Measurements from ENCODE around the gene CEP70.
"Not testable (repeated sequence)": the region's sequence is repeated elsewhere in the genome, so short reads cannot be mapped to it uniquely, and the experiment has no call there.

CEP70 gene

DNA sequence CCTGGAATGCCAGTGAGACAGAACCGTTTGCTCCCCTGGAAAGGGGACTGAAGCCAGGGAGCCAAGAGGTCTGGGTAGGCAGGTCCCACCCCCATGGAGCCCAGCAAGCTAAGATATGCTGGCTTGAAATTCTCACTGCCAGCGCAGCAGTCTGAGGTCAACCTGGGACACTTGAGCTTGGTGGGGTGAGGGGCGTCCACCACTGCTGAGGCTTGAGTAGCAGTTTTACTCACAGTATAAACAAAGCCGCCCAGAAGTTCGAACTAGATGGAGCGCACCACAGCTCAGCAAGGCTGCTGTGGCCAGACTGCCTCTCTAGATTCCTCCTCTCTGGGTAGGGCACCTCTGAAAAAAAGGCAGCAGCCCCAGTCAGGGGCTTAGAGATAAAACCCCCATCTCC lies 33.6 kb downstream of the CEP70 start:
- Histone ChIP-seq H3K27ac (no peak overlapping the region), H3K4me3 (no peak overlapping the region), H3K4me1 (no peaks in the 10 kb centered on the region), H3K9me3 (peaks cover 4 to 31% (median 6%) of the 10 kb centered on the region in 3 donors), H3K27me3 (no peaks in the 10 kb centered on the region), H3K36me3 (peaks cover 13 to 40% (median 32%) of the 10 kb centered on the region in 3 donors)
- DNase-seq: no peak
- intact Hi-C loops (cut with DNase I; ENCODE audit: low total_unique reads): no loop called here
- TF ChIP-seq, protein P1, sequence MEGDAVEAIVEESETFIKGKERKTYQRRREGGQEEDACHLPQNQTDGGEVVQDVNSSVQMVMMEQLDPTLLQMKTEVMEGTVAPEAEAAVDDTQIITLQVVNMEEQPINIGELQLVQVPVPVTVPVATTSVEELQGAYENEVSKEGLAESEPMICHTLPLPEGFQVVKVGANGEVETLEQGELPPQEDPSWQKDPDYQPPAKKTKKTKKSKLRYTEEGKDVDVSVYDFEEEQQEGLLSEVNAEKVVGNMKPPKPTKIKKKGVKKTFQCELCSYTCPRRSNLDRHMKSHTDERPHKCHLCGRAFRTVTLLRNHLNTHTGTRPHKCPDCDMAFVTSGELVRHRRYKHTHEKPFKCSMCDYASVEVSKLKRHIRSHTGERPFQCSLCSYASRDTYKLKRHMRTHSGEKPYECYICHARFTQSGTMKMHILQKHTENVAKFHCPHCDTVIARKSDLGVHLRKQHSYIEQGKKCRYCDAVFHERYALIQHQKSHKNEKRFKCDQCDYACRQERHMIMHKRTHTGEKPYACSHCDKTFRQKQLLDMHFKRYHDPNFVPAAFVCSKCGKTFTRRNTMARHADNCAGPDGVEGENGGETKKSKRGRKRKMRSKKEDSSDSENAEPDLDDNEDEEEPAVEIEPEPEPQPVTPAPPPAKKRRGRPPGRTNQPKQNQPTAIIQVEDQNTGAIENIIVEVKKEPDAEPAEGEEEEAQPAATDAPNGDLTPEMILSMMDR (IDR thresholded peaks at IDR 0.05): no peak

DNA sequence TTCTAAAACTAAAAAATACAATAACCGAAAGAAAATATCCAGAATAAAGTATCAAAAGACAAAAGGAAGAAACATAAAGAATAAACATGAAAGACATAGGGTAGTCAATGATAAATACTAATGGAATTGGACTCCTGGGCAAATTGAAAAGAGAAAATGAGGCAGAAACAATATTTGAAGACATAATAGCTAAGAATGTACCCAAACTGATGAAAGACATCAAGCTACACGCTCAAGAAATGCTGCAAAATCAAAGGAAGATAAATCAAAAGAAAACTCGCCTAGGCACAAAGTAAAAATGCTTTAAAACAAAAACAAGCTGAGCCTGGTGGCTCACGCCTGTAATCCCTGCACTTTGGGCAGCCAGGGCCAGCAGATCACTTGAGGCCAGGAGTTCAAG lies 34.9 kb downstream of the CEP70 start:
- no peak overlapping the region for H3K4me3 ChIP-seq
- DNase-seq: no peak
- intact Hi-C loops (cut with DNase I; ENCODE audit: low total_unique reads): no loop called here
- no peak overlapping the region for H3K27ac ChIP-seq
- H3K36me3 ChIP-seq: peaks cover 13 to 40% (median 39%) of the 10 kb centered on the region in 3 donors
- TF ChIP-seq, protein P1 (IDR thresholded peaks at IDR 0.05): no peak
- no peaks in the 10 kb centered on the region for H3K27me3 ChIP-seq
- H3K9me3 ChIP-seq: peaks cover 4 to 31% (median 6%) of the 10 kb centered on the region in 3 donors
- H3K4me1 ChIP-seq: no peaks in the 10 kb centered on the region

DNA sequence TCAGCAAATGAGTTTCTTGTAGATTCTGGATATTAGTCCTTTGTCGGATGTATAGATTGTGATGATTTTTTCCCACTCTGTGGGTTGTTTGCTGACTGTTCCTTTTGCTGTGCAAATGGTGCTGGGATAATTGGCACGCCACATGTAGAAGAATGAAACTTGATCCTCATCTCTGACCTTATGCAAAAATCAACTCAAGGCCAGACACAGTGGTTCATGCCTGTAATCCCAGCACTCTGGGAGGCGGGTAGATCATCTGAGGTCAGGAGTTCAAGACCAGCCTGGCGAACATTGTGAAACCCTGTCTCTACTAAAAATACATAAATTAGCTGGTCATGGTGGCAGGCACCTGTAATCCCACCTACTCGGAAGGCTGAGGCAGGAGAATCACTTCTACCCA lies 39.3 kb downstream of the CEP70 start:
- peaks cover 17 to 37% (median 21%) of the 10 kb centered on the region in 3 donors for H3K36me3 ChIP-seq

DNA sequence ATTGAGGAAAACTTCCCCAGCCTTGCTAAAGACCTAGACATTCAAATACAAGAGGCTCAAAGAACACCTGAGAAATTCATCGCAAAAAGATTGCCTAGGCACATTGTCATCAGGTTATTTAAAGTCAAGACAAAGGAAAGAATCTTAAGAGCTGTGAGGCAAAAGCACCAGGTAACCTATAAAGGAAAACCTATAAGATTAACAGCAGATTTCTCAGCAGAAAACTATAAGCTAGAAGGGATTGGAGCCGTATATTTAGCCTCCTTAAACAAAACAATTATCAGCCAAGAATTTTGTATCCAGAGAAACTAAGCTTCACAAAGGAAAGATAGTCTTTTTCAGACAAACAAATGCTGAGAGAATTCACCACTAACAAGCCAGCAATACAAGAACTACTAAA lies 43.1 kb downstream of the CEP70 start:
- DNase-seq; H3K27me3 ChIP-seq; H3K4me3 ChIP-seq; H3K4me1 ChIP-seq; H3K27ac ChIP-seq; intact Hi-C loops (cut with DNase I; ENCODE audit: low total_unique reads): not testable (repeated sequence)
- peaks cover 0 to 35% (median 14%) of the 10 kb centered on the region in 3 donors for H3K9me3 ChIP-seq
- peaks cover 36 to 63% (median 55%) of the 10 kb centered on the region in 3 donors for H3K36me3 ChIP-seq

More for the DNA sequence above, 39.3 kb downstream of the CEP70 start:
- H3K4me1 ChIP-seq; H3K4me3 ChIP-seq; H3K27ac ChIP-seq; DNase-seq; H3K27me3 ChIP-seq; intact Hi-C loops (cut with DNase I; ENCODE audit: low total_unique reads): not testable (repeated sequence)
- peaks cover 0 to 26% (median 6%) of the 10 kb centered on the region in 3 donors for H3K9me3 ChIP-seq

DNA sequence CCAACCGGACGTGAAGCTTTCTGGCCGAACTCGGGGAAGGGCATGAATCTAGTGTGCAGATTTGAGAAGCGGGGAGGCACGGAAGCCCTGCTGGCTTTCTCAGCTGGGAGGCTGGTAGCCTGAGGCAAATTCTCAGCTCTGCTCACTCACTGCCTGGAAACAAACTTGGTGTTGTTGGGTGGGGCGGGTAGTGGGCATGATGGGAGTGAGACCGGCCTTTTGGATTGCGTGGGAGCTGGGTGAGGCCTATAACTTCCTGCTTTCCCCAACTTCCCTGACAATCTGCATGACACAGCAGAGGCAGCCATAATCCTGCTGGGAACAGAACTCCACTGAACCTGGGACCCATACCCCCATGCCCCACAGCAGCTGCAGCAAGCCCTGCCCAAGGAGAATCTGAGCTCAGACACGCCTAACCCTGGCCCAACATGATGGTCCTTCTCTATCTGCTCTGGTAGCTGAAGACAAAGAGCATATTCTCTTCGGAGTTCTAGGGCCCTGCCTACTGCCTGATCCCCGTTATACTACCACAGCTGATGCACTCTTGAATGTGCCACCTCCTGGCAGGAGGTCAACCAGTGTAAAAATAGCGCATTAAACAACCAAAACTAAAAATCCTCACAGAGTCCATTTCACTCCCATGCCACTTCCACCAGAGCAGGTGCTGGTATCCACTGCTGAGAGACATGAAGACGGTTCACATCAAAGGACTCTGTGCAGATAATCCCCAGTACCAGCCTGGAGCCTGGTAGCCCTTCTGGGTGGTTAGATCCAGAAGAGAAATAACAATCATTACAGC lies 44.7 kb downstream of the CEP70 start:
- TF ChIP-seq, protein P1 (IDR thresholded peaks at IDR 0.05): no peak
- Histone ChIP-seq H3K27me3 (no peaks in the 10 kb centered on the region), H3K27ac (no peak overlapping the region), H3K4me3 (no peak overlapping the region), H3K4me1 (no peaks in the 10 kb centered on the region), H3K9me3 (peaks cover 0 to 48% (median 21%) of the 10 kb centered on the region in 3 donors), H3K36me3 (peaks cover 50 to 75% (median 69%) of the 10 kb centered on the region in 3 donors)
- no peak for DNase-seq
- intact Hi-C loops (cut with DNase I; ENCODE audit: low total_unique reads): no loop called here

DNA sequence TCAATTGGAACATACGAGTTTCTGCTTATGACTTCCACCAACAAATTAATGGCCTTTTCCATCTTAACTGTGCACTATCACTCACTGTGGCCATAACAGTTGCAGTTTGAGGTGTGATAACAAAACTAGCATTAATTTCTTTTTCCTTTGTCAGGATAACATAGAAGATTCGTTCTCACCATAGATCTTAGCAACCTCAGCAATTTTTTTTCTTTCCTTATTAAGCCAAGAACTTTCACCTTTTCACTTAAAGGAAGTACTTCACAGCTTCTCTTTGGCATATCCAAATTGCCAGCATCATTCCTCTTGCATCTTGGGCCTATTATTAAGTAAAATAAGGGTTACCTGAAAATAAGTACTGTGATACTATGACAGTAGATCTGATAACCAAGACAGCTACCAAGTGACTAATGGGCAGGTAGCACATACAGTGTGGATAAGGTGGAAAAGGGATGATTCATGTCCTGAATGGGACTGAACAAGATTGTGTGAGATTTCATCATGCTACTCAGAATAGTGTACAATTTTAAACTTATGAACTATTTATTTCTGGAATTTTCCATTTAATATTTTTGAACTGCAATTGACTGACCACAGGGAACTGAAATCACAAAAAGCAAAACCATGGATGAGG lies 46.6 kb downstream of the CEP70 start:
- no peak for DNase-seq
- TF ChIP-seq, protein P1 (IDR thresholded peaks at IDR 0.05): no peak
- Histone ChIP-seq H3K36me3 (peaks cover 68 to 85% (median 83%) of the 10 kb centered on the region in 3 donors), H3K9me3 (peaks cover 0 to 54% (median 31%) of the 10 kb centered on the region in 3 donors), H3K4me3 (no peak overlapping the region), H3K4me1 (no peaks in the 10 kb centered on the region), H3K27ac (no peak overlapping the region), H3K27me3 (no peaks in the 10 kb centered on the region)
- intact Hi-C loops (cut with DNase I; ENCODE audit: low total_unique reads): no loop called here
